Stimulated activated CD4-positive, alpha-beta T cell treated with anti-CD3 and anti-CD28 coated beads, Interleukin-4, amount 100 ng/mL, for 4 hours (primary cell): Measurements from ENCODE around the gene NR2C2.

Experiments used
- DNase-seq, 2 experiments: peaks; one replicate each; pipeline ENCODE4 v3.0.0-alpha.2; 2020

Gene NR2C2

GRCh38 chr3:14921811-14922705 lies 25.3 kb upstream of the NR2C2 start:
- DNase-seq, result no peak

- DNase-seq, result no peak
These were observed 24.5 kb upstream of the NR2C2 start for GRCh38 chr3:14922863-14923262.

- no peak for DNase-seq
These were observed 23.9 kb upstream of the NR2C2 start for GRCh38 chr3:14923476-14923875.

DNA sequence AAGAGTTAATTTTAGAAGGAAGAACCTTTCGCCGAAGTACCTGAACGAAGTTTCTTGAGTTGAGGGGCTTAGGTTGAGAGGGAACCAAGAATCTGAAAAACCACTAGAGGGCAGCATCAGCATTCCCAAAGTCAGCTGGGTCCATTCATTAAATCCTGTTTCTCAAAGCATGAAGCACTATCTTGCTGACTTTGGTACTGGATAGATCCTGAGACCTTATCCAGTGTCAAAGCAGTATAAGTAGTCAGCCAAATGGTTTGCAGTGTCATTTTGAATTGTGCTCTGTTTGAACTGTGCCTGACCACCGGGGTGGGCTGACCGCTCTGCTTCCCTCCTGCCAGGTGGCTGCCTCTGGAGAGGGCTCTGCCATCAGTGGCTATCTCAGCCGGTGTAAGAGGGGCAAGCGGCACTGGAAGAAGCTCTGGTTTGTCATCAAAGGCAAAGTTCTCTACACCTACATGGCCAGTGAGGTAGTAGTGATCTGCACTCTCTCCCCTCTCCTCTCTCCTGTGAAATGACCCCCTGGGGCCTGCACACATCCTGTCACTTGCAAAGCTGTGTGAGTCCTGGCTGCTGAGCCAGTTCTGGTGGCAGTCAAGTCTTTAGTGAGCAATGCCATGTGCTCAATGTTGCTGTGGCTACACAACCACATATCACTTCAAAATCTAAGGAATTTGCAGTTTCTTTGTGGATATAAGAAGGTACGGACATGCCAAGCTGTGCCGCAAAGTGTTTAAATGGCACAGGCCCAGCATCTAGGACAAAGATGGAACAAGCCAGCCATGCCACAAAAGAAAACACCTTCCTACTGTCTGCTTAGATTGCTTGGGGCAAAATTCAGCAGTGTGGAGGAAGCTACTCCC lies 21.4 kb upstream of the NR2C2 start:
- DNase-seq, result no peak

DNA sequence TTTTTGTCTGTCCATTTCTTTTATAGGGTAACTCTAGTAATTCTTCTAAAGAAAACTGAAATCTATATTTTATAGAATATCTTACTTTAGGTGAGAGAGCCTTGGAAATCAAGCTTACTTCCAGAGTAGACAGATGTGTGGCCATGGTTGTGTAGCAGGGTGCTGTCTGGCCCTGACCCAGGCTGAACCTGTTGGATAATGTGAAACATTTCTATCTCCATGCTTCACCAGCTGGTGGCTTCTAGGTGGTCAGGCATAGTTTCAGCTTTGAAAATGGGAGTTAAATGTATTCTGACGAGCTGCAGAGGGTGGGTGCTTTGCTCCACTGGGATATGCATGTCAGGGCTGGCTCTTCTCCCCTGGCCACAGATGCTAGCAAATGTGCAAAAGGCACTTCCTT lies 20.8 kb upstream of the NR2C2 start:
- DNase-seq, result no peak

DNA sequence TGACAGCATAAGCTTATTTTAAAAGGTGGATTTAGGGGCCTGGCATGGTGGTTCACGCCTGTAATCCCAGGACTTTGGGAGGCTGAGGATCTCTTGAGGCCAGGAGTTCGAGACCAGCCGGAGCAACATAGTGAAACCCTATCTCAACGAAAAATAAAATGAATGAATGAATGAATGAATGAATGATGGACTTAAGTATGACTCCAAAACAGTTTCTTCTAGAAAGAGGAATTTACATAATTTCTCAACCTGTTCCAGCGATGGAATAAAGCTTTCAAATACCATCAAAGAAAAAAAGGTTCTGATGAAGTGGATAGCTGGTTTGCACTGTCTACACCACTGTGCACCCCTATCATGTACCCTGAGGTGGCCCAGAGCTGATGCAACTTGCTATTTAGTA lies 20.1 kb upstream of the NR2C2 start:
- no peak for DNase-seq

- DNase-seq, result no peak
These were observed 17.9 kb upstream of the NR2C2 start for GRCh38 chr3:14929310-14930074.

GRCh38 chr3:14933820-14934425 lies 13.5 kb upstream of the NR2C2 start:
- DNase-seq, result no peak

- DNase-seq, result no peak
These were observed 11.6 kb upstream of the NR2C2 start for GRCh38 chr3:14935592-14936345.

DNA sequence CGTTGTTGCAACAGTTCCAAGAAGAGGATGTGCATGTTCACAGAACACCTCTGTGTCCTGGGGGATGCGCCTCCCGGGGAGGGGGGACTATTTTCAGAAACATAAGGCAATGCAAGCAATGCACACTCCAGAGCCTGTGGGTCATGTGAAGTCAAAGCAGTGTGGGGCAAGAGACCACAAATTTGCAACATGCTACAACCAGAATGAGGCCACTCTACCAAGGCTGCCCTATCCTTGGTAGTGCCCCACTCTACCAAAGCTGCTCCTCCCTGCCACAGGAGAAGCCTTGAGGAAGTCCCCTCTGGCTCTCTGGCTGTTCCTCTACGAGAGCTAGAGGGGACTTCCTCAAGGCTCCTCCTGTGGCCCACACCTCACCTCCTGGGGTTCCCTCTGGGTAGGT lies 8.4 kb upstream of the NR2C2 start:
- no peak for DNase-seq

DNA sequence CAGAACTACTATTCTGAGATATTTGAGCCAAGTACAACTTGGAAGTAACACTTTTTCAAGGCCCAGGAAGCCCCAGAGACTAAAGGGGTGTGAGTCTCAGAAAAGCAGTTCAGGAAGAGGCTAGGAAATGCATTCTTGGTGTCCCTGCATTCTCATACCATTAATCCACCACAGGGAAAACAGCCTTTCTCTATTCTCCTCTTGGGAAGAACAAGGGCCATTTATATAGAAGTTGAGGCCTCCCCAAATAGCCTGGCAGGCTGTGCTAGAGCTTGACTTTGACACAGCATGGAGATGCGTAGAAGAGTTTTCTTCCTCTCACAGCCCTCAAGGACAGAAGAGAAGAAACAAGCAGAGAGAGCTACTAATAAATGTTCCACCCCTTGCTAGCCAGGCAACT lies 5.5 kb upstream of the NR2C2 start:
- no peak for DNase-seq

GRCh38 chr3:14943042-14943441 lies 4.3 kb upstream of the NR2C2 start:
- DNase-seq, result no peak

DNA sequence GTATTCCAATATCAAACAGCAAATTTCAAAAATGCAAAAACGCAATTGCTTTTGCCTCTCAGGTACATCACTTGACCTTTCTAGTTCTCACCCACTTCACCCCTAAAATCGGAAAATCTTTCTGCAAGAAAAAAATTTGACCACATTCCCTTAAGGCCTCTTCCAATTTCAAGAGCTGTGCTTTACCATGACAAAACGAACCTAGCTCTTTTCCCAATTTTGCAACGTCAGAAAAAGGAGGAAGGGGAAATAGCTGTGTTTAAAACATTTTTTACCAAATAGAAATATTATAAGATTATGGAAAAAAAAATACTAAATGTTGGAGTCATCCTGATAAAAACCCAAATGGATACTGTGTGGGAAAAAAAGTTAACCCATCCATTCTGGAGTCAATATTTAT lies 1.1 kb upstream of the NR2C2 start:
- DNase-seq, result no peak

- no peak for DNase-seq
These were observed 664 bp upstream of the NR2C2 start for GRCh38 chr3:14946739-14947099.

DNA sequence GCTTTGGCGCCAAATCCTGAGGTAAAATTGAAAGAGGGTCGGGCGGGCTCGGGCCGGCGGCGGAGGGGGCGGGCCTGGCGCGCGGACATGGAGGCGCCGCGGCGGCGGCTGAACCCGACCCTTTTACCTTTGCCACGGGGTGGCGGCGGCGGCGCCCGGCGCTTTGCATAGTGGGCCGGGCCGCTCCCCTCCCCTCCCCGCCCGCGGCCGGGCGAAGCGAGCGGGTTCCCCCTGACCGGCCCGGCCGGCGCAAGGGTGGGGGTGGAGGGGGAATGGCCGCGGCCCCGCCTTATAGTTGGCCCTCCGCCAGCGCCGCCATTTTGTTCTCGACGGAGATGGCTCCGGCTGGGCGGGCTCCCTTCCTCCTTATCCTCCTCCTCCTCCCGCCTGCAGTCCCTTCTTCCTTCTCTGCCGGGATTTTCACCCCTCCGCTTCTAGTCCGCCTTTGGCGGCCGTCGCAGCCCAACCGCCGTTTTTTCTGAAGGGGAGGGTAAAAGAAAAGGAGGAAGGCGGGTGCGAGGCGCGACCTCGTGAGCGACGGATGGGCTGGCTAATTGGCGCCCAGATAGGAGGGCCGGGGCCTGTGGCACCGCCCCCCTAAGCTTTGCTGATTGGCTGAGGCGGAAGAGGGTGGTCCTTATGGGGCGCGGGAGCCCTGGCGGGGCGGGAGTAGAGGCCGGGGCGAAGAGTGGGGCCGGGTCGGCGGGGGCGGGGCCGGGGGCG lies 664 bp downstream of the NR2C2 start:
- peak; percentile 94 for DNase-seq

DNA sequence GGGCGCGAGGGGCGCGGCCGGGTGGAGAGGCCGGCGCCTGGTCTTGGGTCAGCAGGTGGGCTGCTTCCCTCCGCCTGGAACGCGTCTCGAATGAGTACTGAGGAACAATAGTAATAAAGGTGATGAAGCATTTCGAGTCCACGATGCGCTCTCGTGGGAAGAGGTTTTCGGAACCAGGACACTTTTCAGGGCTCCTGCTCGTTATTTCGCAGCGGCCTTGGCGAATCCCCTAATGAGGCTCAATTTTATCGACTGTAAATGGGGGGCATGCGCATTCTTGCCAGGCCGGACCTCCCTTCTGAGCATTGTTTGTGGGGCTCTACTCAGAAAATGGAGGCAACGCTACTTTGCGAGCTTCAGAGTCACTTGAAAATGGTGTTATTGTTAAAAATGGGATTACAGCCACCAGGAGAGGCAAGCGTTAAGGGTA lies 1.2 kb downstream of the NR2C2 start:
- no peak for DNase-seq

- no peak for DNase-seq
These were observed 1.7 kb downstream of the NR2C2 start for GRCh38 chr3:14949126-14949525.

DNA sequence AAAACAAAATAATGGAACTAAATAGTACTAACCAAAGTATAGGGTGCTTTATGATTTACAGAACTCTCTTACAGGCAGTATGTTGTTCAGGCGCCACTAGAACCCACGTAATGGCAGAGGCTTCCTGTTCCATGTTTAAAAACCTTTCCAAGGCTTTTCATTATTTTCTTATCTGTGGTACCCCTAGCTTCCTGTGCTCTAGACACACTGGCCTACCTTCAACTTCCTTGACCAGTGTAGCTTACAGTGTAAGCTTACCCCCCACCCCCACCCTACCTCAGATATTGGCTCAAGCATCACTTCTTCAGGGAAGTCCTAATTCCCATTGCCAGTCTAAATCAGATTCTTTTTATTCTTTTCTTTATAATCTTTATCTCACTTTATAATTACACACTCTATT lies 2.9 kb downstream of the NR2C2 start:
- DNase-seq, result no peak

DNA sequence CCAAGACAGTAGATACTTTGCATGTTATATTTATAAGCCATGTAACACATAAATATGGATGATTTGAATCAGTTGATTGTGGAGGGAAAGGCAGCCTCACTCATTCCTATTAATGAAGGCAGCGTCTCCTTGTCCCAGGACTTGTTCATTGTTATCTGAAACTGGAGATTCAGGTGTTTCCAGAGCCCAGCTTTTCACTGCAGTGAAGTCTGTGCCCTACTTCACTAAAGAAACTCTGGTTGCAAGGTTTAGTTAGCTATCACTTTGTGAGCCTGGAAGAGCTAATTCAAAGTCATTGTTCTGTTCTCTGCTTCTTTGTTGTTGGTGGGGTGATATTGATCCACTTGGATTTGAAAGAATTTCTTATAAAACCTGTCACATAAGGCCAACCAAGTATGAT lies 9.8 kb downstream of the NR2C2 start:
- no peak for DNase-seq

DNA sequence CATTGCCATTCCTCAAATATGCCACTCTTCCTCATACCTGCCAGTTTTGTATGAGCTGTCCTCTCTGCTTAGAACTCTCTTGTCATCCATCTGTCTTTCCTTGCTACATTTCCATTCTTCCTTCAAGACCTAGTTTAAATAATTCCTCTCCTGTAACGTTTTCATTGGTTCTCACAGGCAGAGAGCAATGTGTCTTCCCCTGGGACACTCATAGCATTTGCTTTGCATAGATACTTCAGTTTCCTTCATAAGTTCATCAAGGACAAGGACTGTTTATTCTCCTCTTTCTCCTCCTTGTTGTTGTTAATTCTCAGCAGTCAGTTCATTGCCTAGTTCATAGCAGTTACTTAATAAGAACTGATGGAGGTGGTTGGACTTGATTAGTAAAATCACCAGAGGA lies 10.5 kb downstream of the NR2C2 start:
- DNase-seq, result no peak

- DNase-seq, result no peak
These were observed 12.1 kb downstream of the NR2C2 start for GRCh38 chr3:14959359-14959943.
